ENCODE data around the gene FAM110A.
"Not testable (repeated sequence)": the region's sequence is repeated elsewhere in the genome, so short reads cannot be mapped to it uniquely, and the experiment has no call there.

Gene FAM110A

GRCh38 chr20:845226-845868 lies 11.8 kb downstream of the FAM110A start:
- no peak for DNase-seq

GRCh38 chr20:845941-846893 lies 12.7 kb downstream of the FAM110A start:
- DNase-seq: no peak

DNA sequence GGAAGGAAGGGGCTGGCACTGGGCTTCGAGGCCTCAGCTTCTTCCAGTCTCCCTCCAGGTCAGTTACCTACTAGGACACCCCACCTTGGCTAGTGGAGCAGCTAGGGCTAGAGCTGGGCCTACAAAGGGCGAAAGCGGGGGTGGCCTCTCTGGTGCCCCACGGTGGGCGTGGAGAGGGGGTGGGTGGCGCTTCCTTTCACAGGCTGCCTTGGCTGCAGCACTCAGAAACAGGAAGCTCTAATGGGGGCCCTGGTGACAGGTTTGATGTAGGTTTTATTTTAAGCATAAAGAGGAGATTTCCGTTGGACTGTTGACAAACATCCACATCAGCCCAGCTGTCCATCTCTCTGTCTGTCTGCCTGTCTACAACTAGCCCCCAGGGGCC lies 13.4 kb downstream of the FAM110A start:
- DNase-seq: peak; percentile 60

GRCh38 chr20:848193-848592 lies 14.7 kb downstream of the FAM110A start:
- no peak for DNase-seq

DNA sequence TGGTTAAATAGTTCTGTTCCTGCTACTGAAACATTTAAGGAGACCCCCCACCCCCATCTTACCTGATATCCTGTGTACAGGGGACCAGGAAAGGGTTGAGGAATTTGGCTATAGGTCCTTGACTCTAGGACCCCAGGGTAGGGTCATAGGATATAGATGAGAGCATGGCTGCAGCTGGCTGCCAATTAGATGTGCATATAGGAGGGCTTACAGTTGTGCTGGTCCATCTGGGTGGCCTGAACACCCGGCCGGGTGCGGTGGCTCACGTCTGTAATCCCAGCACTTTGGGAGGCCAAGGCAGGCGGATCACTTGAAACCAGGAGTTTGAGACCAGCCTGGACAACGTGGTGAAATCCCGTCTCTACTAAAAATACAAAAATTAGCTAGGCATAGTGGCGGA lies 15.2 kb downstream of the FAM110A start:
- DNase-seq: not testable (repeated sequence)

DNA sequence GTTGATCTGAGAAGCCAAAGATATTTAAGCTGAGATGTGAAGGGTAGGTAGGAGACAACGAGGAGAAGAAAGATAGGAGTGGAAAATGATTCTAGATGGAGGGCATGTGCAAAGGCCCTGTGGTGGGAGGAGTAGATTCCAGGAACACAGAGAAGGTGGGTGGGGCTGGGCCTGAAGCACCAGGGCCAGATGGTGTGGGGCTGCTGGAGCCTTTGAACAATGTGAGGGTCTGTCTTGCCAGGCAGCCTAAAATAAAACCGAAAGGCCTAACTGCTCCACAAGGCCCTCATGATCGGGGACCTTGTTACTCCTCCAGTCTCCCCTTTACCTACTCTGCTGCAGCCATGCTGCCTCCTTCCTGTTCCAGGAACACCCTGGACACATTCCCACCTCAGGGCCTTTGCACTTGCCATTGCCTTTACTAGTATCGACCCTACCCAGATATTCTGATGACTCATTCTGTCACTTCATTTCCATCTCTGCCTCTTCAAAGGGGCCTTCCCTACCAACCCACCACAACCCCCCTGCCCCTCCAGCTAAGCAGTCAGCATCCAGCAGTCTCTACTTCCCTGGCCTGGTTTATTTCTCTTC lies 20.0 kb downstream of the FAM110A start:
- DNase-seq: no peak

DNA sequence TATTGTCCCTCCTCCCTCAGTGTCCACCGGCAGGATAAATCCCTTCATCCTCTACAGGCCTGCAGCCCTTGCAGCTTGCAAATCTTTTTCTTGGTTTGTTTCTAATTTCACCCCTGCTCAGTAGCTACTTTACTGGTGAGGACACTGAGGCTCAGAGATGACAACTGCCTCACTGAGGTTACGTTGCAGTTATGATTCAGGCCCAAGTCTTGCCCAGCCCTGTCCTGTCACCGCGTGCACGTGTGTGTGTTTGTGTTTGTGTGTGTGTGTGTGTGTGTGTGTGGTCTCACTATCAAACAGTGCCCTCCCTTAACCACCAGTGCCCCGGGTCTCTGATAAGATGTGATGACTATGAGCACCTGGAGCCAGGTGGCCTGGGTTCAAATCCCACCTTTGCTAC lies 21.1 kb downstream of the FAM110A start:
- no peak for DNase-seq

- no peak for DNase-seq
Observed at GRCh38 chr20:855466-856360, 22.2 kb downstream of the FAM110A start.

DNA sequence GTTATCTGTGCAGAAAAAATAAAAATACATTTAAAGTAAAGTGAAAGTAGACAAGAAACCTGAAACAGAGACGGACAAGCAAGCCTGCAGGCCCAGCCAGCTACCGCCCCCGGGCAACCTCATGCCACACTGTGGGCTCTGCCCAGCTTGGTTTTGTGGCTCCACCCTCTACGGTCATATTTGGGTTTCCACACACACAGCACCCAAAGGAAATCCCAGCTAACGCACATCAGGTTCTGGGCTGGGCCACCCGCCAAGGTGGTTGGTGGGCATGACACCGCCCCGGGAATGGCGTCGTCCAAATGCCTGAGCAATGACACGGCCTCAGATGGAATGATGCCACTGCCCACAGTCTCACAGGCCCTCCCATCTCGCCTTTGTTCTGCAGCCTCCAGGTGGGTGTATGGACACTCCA lies 22.9 kb downstream of the FAM110A start:
- DNase-seq: peak; percentile 48

DNA sequence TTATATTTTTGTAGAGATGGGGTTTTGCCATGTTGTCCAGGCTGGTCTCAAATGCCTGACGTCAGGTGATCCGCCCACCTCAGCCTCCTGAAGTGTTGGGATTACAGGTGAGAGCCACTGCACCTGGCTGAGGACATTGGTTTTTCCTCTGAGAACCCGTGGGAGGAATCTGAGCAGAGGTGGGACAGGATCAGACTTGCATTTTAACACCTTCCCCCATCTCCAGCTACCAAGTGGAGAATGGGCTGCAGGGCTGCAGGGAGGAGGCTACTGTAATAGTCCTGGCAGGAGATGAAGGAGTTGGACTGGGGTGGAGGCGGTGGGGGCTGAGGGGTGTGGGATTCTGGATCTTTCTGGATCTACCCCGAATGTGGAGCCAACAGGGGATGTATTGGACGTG lies 24.5 kb downstream of the FAM110A start:
- no peak for DNase-seq

DNA sequence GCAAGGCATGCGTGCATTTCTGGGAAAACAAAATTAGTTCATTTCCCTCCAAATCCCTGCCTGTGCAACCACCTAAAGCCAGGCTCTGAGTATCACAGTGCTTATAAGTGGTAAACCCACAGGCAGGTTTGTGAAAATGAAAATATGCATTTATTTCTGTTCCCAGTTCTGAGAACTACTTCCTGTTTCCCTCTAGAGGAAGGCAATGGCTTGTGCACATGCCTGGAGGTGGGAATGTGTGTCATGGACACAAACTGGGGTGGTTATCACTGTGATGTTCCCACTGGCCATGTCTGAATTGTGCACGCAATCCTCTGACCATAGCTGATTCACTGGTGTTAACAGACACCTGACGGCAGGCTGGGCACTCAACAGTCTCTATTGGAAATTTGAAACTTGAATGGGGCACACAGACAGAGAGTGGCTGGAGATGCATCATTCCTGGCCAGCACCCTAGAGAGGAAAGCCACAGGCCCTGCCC lies 26.3 kb downstream of the FAM110A start:
- DNase-seq: no peak

DNA sequence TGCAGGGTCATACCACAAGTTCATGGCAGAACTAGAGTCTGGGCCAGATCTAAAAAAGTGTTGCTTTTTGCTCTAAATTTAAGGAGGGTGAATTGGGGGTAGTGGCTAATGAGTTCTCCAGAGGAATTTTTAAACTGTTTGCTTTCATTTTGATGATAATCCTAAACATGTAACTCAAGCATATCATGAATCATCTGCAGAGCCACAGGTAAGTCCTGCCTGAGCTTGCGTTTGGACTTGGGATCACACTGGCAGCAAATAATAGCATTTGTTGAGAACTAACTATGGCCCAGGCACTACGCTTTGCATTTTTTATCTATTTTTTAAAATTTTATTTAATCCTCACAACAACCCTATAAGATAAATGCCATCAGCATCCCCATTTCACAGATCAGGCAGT lies 27.4 kb downstream of the FAM110A start:
- no peak for DNase-seq

GRCh38 chr20:865440-865839 lies 31.9 kb downstream of the FAM110A start:
- no peak for DNase-seq

DNA sequence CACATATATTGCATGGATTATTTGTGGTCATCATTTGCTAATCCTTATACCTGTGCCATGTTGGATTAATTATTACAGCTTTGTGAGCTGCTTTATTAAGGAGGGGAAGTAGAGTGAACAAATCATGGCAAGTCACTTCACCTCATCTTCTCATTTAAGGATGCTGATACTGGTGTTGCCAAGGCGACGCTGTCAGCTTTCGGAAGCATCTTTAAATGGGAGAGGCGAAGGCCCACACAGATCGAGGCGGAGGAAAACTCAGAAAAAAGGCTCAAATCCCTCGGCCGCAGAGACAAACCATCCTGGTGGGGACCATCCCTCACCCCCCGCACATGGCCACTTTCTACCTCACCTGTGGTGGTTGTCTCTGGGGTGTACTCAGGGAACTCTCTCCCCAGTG lies 34.8 kb downstream of the FAM110A start:
- DNase-seq: no peak

- DNase-seq: no peak
Observed at GRCh38 chr20:869606-870005, 36.1 kb downstream of the FAM110A start.

DNA sequence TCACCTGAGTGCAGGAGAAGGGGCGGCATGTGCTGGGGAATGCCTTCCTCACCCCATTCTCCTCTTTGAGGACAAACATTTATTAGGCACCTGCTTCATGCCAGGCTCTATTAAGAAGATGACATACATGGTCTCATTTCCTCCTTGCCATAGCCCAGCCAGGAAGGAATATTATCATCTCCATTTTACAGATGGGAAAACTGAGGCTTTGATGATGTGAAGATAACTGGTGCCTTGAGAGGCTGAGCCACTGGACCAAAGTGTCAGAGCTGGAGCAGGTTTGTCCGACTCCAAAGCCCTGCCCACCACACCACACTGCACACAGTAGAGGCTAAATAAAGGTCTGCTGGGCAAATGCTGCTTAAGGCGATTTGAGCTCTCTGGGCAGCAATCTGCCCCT lies 37.2 kb downstream of the FAM110A start:
- no peak for DNase-seq

DNA sequence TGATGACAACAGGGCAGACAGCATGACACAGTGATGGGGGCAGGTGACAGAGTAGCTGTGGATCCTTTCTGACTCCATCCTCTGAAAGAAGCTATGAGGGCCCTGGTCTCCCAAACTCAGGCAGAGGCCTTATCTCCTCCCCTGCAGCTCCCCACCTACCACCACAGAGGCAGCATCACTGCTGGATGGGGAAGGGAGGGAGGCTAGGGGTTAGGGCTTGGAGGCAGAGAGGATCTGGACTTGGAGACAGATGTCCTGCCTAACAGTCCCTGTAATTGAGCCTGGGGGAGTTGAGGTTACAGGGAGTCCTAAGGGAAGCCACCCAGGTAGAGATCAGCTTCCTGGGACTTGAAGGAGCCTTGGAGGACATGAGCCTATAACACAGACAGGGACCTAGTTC lies 37.9 kb downstream of the FAM110A start:
- no peak for DNase-seq

DNA sequence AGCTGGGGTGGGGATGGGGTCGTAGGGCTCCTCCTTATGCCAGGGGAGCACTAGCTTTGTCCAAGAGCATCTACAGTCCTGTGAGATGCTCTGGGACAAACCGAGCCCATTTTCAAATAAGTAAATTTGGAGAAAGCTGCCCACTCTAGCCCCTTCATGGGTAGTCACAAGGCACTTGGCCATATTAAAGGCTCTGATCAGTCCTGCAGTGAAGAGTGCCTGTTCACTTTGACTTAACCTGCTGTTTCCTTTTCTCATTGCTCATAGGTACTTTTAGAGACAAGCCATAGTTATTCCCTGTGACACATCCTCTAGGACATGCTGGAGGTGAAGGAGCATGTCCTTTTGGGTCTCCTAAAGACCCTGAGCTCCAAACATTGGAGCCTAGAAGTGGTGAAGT lies 38.4 kb downstream of the FAM110A start:
- DNase-seq: no peak

GRCh38 chr20:872855-873520 lies 39.5 kb downstream of the FAM110A start:
- no peak for DNase-seq

DNA sequence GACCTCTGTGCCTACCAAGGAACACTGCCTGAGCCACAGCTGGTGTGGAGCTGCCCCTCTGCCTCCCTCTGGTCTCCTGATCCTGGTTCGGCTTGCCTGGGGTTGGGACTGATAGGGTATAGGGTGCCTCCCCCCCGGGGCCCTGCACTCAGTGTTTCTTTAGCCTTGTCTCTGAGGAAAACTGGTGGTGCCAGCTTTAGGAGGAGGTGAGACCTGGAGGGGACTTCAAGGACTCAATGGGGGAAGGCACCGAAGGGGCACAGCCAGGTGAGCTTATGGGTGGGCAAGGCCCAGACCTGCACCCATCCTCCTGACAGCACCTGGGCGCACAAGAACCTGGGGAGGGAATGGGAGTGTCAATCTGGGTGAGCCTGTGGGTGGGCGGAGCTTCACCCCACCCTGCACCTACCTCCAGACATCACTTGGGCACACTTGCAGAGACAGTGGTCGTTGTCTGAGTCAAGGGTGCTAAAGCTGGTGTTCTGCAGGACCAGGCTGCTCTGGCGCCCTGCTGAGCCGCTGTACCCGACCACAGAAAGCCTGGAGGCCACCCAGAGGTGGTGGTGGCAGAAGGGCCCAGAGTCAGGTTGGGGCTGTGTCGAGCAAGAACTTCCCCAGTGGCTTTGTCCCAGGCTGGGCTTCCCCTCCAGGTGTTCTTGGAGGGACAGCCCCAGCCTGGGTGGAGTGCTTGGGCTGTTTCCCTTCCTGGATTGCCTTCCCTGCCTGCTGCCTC lies 40.5 kb downstream of the FAM110A start:
- no peak for DNase-seq

GRCh38 chr20:875115-875514 lies 41.6 kb downstream of the FAM110A start:
- no peak for DNase-seq
